Lung (tissue), 12 donors: ENCODE data around the gene PPP2R3B. TPM values are rescaled to one million over a fixed set of nuclear protein-coding genes. Genes with fewer than 3 reads are reported as not detected.

Experiments
- ATAC-seq: fragments of 200-7000 bp; cut with Tn5 transposase; one replicate; pipeline ENCODE4 v1.9.1; 2020; ENCODE audit warnings: moderate number of reproducible peaks; ENCODE audit not compliant: insufficient read depth, low FRiP score
- DNase-seq, 3 donors: peaks; one replicate each; pipeline ENCODE4 v3.0.0-alpha.2; 2013 to 2017
- H3K27ac ChIP-seq, 2 donors: one replicate each; pipeline ENCODE4 v1.5.1; 2013; ENCODE audit warnings: mild to moderate bottlenecking in 2 of 2, moderate library complexity in 2 of 2, control low read depth in 1 of 2, inconsistent platforms in 1 of 2, low read depth in 1 of 2, low read length in 1 of 2
- H3K27me3 ChIP-seq, 3 donors: one replicate each; pipeline ENCODE4 v1.5.1; 2013; ENCODE audit warnings: low read length in 2 of 3; ENCODE audit not compliant: control insufficient read depth in 3 of 3, insufficient read depth in 3 of 3
- H3K36me3 ChIP-seq, 4 donors: one replicate each; pipeline ENCODE4 v1.5.1; 2013; ENCODE audit warnings: low read length in 4 of 4, mild to moderate bottlenecking in 1 of 4, moderate library complexity in 1 of 4; ENCODE audit not compliant: control insufficient read depth in 4 of 4, insufficient read depth in 4 of 4
- H3K4me1 ChIP-seq, 5 donors: one replicate each; pipeline ENCODE4 v1.5.1; 2013; ENCODE audit warnings: low read length in 5 of 5, mild to moderate bottlenecking in 2 of 5, moderate library complexity in 1 of 5; ENCODE audit not compliant: control insufficient read depth in 5 of 5, insufficient read depth in 5 of 5
- H3K4me3 ChIP-seq: one replicate; pipeline ENCODE4 v1.5.1; 2013; ENCODE audit warnings: mild to moderate bottlenecking, control low read depth, moderate library complexity
- H3K9ac ChIP-seq, 2 donors: one replicate each; pipeline ENCODE4 v1.5.1; 2013; ENCODE audit warnings: low read length in 2 of 2, control low read depth in 1 of 2; ENCODE audit not compliant: insufficient read depth in 1 of 2
- H3K9me3 ChIP-seq, 4 donors: one replicate each; pipeline ENCODE4 v1.5.1; 2013; ENCODE audit warnings: low read length in 3 of 4, mild to moderate bottlenecking in 1 of 4, moderate library complexity in 1 of 4; ENCODE audit not compliant: control insufficient read depth in 4 of 4, insufficient read depth in 3 of 4
- CTCF ChIP-seq: IDR thresholded peaks from 2 replicates; pipeline ENCODE4 v1.5.1; 2012; ENCODE audit warnings: mild to moderate bottlenecking; ENCODE audit errors: control extremely low read depth, extremely low read depth
- WGBS, 2 donors: extraction: QIAGEN DNeasy Blood & Tissue Kit; methylation state at CpG; one replicate each; pipeline ENCODE4 v1.1.7; 2013; 5-methylcytosine and 5-hydroxymethylcytosine counted together
- polyA plus RNA-seq, 2 donors: library from polyadenylated mRNA; stranded (reverse); fragments of 200-250 nt; gene quantifications; one replicate each; pipeline ENCODE4 v1.2.1, GENCODE V29; 2013
- total RNA-seq, 2 donors: library from RNA; depleted of rRNA in 1 of 2; stranded (reverse); fragments of >200 nt in 1 of 2; gene quantifications; one replicate each; pipeline ENCODE4 v1.2.1, GENCODE V29; 2014 to 2021
- donor health status: control.
- donor health status: control.
- donor health status: Bipolar disorder and iron deficiency.
- donor health status: healthy.
- donor health status: DM: yes; HTN: yes; CAD: no.

PPP2R3B gene
- total and polyA plus RNA-seq, 4 donors: 7.8 to 21.0 (median 15.6) TPM

- Histone ChIP-seq H3K9me3 (peaks cover 0 to 6% (median 0%) of the 10 kb centered on the region in 4 donors), H3K27me3 (no peaks in the 10 kb centered on the region), H3K4me3 (no peak overlapping the region), H3K27ac (no peak overlapping the region), H3K36me3 (peaks cover 27 to 43% (median 35%) of the 10 kb centered on the region in 4 donors), H3K9ac (no peak overlapping the region), H3K4me1 (no peaks in the 10 kb centered on the region)
- 97 to 99% methylated on average over 47 of the region's 47 CpGs for WGBS, 2 donors
- no peak for TF ChIP-seq CTCF
- DNase-seq (no peak), ATAC-seq (no peak)
Observed at GRCh38 chrX:292900-293897, 93.5 kb downstream of the PPP2R3B start.

DNA sequence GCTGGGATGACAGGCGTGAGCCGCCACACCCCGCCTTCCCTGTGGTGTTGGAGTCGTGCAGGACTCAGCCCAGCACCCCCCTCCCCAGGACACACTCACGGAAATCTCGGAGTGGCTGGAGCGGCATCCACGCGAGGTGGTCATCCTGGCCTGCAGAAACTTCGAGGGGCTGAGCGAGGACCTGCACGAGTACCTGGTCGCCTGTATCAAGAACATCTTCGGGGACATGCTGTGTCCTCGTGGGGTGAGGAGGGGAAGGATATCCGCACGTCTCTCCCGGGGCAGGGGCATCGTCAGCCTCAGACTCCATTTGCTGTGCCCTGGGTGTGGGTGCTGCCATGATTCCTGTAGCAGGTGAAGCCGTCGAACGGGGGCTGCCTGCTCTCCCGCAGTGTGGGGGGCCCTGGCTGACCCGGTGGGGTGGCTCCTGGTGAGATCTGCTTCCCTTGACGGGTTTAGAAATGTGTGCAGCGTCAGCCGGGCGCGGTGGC lies 95.3 kb downstream of the PPP2R3B start:
- Histone ChIP-seq H3K4me3 (no peak overlapping the region), H3K36me3 (peaks cover 27 to 44% (median 36%) of the 10 kb centered on the region in 4 donors), H3K9ac (no peak overlapping the region), H3K4me1 (no peaks in the 10 kb centered on the region), H3K27ac (no peak overlapping the region), H3K9me3 (peaks cover 0 to 6% (median 0%) of the 10 kb centered on the region in 4 donors), H3K27me3 (no peaks in the 10 kb centered on the region)
- ATAC-seq: no peak
- WGBS, 2 donors: 97% methylated on average over 29 of the region's 29 CpGs
- no peak for DNase-seq
- TF ChIP-seq CTCF: no peak

- 92 to 94% methylated on average over 34 to 42 of the region's 42 CpGs for WGBS, 2 donors
- H3K36me3 ChIP-seq: peaks cover 23 to 42% (median 34%) of the 10 kb centered on the region in 4 donors
- DNase-seq (no peak), ATAC-seq (no peak)
- TF ChIP-seq CTCF: no peak
- H3K27ac ChIP-seq: no peak overlapping the region
- no peak overlapping the region for H3K4me3 ChIP-seq
- H3K27me3 ChIP-seq: no peaks in the 10 kb centered on the region
- no peak overlapping the region for H3K9ac ChIP-seq
- H3K4me1 ChIP-seq: peaks cover 0 to 2% (median 0%) of the 10 kb centered on the region in 5 donors
- peaks cover 0 to 6% (median 0%) of the 10 kb centered on the region in 4 donors for H3K9me3 ChIP-seq
Observed at GRCh38 chrX:290476-291166, 96.1 kb downstream of the PPP2R3B start.
